GM12864 (cell line): ENCODE measurements around the gene VSNL1.

Experiments
- DNase-seq: peaks from one replicate; pipeline ENCODE4 v3.0.0-alpha.2; 2011; ENCODE audit warnings: low read depth
- H3K4me3 ChIP-seq: 2 replicates; pipeline ENCODE4 v1.5.1; 2011; ENCODE audit warnings: mild to moderate bottlenecking, low read depth, low read length, control low read depth
- CTCF ChIP-seq: IDR thresholded peaks from 2 replicates; pipeline ENCODE4 v1.5.1; 2011; ENCODE audit warnings: low read depth, mild to moderate bottlenecking, moderate library complexity, low read length, control low read depth, inconsistent platforms; ENCODE audit errors: missing control alignments

VSNL1 gene

GRCh38 chr2:17571681-17572080, 31.2 kb downstream of the VSNL1 start:
- H3K4me3 ChIP-seq: no peak overlapping the region
- TF ChIP-seq CTCF: no peak
- DNase-seq: no peak

DNA sequence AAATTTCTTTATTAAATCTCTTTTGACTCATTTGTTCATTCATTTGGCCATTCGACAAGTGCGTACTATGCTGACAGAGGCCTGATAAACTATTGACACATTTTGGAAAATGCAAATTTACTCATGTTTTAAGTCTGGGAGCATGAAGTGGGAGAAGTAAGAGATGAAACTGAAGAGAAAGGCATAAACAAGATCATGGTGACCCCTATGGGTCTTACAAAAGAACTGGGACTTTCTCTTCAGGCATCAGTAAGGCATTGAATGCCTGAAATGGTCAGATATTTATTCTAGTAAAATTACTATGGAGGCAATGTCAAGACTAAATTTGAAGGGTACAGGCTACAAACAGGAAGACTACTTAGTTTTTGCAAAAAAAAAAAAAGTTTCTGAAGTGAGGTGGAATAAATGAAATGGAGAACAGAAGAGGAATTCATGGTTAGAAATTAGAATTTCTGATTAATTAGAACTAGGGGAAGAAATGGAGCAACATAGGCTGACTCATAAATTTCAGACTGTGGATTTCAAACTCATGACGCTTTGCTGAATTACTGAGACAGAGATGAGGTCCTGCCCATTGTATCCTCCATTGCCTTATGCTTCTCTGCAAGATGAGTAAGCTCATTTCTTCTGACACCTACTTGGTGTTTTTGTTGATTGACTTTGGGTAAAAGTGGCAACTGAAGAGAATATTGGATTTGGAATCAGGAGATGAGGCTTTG, 32.7 kb downstream of the VSNL1 start:
- no peak for TF ChIP-seq CTCF

GRCh38 chr2:17573804-17574175, 33.3 kb downstream of the VSNL1 start:
- TF ChIP-seq CTCF: no peak
- no peak overlapping the region for H3K4me3 ChIP-seq
- DNase-seq: no peak

More for the DNA sequence above, 32.7 kb downstream of the VSNL1 start:
- DNase-seq: no peak
- no peak overlapping the region for H3K4me3 ChIP-seq

DNA sequence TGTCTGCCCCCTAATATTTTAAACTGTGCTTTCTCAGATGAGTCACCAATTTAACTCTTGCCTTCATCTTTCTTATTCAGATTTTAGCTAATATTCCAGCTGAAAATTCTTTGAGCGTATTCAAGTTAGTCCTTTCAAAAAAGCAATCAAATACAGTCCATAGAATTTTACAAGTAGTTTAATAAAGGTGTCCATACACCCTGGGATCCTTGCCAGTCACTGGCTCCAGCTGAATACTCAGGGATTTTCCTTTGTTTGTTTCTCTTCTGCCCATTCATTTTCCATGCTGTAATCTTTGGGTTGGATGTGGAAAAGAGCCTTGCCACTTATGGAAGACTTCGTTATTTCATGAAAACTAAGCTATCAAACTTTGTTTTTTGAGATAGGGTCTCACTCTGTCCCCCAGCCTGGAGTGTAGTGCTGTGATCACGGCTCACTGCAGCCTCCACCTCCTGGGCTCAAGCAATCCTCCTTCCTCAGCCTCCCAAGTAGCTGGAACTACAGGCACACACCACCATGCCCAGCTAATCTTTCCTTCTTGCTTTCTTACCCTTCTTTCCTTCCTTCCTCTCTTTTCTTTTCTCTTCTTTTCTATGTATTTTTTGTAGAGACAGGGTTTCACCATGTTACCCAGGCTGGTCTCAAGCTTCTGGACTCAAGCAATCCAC, 34.0 kb downstream of the VSNL1 start:
- no peak for TF ChIP-seq CTCF
- no peak overlapping the region for H3K4me3 ChIP-seq
- DNase-seq: no peak

DNA sequence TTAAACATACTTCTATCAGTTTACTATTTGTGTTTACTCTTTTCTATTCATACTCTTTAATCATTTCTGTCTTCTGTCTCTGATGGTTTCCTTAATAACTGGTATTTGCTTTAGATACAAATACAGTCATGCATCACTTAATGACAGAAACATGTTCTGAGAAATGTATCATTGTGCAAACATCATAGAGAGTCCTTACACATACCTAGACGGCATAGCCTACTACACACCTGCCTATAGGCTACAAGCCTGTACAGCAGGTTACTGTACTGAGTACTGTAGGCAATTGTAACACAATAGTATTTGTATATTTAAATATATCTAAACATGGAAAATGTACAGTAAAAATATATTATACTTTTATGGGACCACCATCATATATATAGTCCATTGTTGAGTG, 36.3 kb downstream of the VSNL1 start:
- H3K4me3 ChIP-seq: no peak overlapping the region
- TF ChIP-seq CTCF: no peak
- DNase-seq: no peak

GRCh38 chr2:17578466-17578928, 38.0 kb downstream of the VSNL1 start:
- DNase-seq: peak; percentile 12
- TF ChIP-seq CTCF: no peak
- H3K4me3 ChIP-seq: no peak overlapping the region
